GM19240 (cell line): ENCODE measurements around the gene NATD1.
A peak's percentile ranks its signal among the peaks of the same experiment; 100 is the strongest.

Experiments used
- DNase-seq: peaks from one replicate; pipeline ENCODE4 v3.0.0; 2011; ENCODE audit warnings: low spot score; ENCODE audit not compliant: insufficient read length

Gene NATD1

DNA sequence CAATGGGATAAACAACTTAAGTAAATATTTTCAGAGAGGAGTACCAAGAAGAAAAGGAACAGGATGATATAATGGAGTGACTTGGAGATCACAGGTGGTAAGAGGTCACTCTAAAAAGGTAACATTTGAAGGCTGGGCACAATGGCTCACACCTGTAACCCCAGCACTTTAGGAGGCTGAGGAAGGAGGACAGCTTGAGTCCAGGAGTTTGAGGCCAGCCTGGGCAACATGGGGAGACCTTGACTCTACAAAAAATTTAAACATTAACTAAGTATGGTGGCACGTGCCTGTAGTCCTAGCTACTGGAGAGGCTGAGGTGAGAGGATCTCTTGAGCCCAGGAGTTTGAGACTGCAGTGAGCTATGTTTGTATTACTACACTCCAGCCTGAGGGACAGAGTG, 35.9 kb downstream of the NATD1 start:
- no peak for DNase-seq

DNA sequence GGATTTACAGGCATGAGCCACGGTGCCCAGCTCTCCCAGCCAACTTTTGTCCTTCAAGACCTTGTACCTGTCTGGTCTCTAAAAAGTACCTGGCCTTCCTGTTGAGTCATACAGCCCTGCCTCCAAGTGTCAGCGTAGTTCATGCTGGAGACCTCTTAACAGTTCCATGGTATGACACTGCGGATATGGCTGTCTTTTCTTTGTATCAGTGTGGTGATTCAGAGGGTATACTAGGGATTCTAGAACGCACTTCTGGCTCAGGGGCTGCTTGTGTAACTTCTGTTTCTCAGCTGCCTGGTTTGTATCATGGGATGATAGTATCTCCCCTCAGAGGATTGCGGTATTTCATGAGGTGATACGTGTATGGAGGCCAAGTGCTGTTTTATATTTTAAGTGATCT, 37.3 kb downstream of the NATD1 start:
- DNase-seq = no peak

DNA sequence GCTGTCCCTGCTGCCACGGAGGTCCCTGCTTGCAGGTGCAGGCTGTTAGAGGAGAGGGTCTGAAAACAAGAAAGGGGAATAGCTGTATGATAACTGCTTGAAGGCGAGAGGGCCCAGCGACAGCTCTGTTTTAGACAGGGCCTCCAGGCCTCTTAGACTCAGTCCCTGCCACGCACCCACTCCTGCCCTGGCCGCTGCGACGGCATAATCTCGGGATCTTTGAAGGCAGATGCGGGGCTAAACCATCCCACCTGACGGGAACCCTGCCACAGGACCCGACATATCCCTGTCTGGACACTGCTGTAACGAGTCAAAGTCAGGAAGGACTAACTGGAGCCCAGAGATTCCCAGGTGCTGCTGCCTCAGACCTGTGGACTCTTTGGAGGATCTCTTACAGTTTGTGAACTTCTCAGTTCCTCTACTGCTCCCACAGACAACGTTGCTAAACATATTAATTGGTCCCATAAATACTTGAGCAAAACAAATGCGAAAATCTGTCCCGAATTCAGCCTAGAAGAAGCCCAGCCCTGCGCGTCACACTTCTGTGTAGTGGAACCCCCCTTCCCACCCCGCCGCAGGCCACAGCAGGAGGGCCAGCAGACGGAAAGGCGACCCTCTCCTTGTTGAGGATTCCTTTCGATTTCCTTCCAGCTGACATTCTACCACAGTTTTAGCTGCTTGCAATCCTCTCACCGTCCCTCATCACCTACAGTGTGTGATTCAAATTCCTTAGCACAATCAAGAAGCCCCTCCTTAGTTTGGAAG, 38.3 kb downstream of the NATD1 start:
- DNase-seq = no peak

DNA sequence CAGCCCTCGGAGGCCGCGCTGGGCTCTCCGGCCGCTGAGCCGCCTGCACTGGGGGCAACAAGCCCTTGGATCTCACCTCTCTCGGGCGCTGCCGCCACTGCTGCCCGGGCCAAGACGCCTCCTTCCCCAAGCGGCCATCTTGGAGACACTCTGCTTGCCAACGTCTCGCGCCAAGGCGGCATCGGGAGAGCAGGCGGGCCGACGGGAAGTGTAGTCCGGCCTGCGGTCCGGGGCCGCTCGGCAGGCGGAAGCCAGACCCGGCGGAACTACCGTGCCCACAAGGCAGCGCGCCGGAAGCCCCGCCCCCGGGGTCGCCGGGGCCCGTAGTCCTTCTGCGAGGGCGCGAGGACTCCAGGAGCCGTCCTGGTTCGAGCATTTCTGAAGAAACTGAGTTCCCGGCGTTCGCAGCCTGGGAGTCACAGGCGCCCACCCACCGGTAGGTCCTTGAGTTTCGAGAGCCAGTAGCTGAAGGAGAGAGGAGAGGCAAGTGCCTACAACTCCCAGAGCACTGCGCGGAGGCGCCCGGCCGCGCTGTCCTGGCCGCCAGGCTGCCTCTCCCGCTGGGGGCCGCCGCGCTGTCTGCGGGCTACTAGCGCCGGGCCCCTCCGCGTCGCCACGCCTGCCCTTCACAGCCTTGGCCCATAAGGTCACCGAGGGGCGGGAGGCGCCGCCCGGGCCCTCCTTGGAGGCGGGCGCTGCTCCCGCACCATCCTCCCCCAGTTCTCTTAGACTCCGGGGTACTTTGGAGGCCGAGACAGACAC, 39.0 kb downstream of the NATD1 start, which contains the start of gene TMEM11:
TMEM11 (minus strand) TSS at position 147 of the 762 bp plus-strand sequence; CDS start at position 138, 9 bp downstream.
- DNase-seq = peak; percentile 95

DNA sequence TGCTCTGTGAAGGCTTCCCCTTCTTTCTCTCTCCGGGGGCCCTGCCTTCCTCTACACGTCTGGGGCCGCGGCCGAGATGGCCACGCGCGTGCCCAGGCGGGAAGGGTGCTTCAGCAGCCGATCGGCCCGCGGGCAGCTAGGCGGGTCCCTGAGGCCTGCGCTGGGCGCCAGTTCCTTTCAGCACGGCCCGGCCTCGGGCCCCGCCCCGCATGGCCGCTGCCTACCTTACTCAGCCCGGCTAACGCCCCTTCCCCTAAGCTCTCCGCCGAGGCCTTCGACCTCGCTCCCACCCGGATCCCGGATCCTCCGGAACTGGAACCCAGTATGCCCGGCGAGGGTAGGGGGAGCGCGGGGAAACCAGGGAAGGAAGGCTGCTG, 39.6 kb downstream of the NATD1 start:
- DNase-seq = no peak

DNA sequence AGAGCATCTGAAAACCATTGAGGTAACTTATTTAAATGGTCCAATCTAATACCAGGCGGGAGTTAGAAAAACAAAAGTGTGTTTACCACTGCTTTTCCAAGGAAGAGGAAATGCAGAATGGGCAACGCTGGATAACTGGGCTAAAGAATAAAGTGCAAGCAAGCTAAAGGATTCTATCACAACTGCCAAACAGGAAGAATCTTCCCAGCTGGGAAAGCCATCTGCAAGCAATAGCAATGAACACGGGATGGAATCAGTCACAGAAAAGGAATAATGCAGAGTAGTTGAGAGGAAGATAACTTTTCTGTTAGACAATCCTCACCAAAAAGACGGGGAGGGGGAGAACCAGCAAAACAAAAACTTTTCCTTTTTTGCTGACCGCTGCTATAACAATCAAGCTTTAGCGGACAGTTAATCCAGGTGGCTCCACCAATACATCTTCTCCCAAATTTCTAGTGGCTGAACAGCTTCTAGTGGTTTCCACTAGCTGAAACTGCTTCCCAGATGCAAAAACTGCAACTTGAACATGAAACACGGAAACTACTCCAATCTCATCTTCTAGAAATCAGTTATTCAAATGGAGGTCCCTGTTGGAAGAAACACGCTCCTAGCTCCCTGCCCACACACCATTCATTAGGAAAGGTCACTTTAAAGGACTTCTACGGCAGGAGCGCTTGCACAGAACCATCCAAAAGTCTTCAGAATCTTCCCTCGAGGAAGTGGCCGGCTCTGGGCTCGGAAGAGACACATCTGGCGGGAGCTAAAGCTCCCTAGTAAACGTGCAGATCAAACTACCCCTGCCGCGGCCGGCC, 40.2 kb downstream of the NATD1 start:
- DNase-seq = no peak

DNA sequence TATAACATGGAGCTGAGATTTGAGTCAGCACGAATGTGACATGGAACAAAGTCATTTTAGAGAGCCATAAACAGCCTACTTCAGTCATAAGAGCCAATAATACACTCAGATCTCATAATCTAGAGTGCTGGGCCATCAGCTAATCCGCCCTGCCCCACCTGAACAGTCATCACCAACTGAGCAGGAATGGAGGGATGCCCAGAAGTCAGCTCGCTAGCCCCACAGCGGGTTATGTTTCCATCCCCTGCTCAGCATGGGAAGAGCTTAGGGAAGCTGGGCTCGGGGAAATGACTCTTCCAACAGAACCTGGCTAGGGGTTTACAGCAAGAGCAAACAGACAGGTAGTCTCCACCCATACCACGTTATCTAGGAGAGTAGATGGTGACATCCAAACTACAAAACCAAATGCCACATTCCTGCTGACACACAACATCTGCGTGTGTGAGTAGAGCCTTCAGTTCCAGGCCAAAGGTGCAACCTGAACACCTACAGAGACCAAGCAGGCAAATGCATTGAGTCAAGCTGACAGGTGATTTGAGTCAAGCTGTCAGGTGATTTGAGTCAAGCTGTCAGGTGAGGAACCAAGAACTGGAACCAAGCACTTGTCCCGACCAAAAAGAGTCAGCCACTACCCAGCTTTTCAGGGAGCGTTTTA, 41.3 kb downstream of the NATD1 start:
- DNase-seq = no peak

DNA sequence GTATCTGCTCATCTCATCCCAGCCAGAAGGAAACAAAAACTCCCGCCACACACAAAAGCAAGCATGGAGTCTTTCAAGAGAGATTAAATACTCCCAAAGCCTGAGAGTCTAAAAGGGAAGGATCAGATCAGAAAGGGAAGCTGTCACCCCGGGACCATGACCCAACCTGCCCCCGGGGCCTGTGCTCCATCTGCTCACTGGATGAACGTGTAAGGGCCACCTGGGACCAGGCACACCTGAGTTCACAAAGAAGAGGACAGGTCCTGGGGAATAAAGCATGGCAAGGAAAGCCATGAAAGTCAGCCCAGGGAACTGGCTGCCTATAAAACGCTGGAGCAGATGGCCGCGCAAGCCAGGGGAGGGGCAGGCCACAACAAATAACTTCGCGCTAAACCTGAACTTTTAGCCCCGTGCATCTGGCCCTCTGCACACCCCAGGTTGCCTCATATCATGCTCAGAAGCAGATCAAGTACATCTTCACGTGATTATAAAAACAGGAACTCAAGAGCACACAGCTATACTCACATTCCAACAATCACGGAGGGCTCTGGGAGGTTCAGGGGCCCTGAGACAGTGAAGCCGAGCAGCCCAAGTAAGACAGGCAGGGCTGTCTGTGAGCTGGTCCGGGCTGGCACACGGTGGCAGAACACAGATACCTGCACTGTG, 42.7 kb downstream of the NATD1 start:
- no peak for DNase-seq

DNA sequence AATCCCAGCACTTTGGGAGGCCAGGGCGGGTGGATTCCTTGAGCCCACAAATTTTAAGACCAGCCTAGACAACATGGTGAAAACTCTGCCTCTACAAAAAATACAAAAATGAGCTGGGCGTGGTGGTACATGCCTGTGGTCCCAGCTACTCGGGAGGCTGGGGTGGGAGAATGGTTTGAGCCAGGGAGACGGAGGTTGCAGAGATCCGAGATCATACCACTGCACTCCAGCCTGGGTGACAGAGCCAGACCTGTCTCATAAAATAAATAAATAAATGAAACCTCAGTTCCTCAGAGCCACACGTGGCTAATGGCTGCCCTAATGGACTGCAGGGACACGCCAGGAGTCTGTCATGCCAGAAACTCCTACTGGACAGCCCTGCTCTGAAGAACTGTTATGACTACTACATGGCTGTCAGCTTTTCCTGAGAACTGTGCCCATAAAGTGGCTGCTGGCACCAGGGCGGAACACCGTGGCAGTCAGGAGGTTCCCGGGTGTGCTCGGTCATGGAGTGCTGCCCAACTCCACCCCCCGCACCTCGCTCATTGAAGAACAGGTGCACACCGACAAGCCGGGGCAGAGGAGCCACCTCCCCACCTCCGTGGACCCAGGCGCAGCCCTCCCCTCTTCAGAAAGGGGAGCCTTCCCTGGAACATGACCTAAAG, 43.6 kb downstream of the NATD1 start:
- no peak for DNase-seq

DNA sequence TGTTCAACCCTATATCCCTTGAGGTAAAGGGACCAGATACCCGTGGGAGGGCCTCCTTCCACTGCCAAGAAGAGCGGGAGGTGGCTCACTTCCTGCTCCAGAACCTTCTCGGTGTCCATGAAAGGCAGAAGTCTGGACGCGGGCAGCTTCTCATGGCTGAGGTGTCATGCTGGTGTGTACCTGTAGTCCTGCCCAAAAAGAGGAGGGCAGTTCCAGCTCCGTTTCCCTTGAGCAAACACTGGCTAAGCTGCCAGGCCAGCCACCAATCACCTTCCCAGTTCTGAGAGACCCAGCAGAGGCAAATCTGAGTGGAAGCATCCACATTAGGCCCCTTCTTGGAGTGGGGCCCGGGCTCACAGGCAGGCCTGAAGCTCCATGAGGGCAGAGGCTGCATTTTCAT, 44.9 kb downstream of the NATD1 start:
- DNase-seq = no peak

DNA sequence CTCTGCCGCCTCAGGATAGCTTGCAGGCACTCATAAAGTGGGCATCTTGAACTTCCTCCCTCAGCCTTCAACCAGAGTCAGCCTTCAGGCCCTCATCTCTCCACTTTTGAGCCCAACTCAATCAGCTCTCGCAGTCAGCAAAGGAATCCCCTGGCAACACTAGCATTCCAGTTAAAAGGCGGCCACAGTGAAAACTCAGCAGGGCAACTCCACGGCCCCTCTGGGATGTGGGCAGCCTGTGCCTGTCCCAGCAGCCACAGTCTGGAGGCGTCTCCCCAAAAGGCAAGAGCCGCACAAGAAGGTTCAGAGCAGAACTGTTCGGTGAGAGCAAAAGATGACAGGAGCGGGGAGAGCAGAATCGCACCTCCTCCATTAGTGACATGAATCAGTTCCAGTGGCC, 48.3 kb downstream of the NATD1 start:
- no peak for DNase-seq

DNA sequence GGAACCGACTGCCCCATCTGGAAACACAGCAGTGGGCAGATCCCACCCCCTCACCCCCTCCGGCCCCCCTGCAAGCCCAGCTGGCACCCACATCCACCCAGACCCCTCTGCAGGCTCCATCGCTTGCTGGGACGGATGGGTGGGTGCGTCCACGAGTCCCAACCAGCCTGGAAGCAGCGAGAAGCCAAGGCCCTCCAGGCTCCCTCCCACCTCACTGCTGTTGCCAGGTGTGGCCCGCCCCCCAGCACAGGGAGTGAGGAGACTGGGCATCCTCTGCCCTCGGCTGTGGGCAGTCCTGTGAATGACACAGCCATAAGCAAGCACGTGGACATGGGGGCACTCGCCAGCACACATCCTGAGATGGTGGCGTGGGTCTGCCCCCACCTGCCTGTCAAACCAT, 50.7 kb downstream of the NATD1 start:
- DNase-seq = no peak

DNA sequence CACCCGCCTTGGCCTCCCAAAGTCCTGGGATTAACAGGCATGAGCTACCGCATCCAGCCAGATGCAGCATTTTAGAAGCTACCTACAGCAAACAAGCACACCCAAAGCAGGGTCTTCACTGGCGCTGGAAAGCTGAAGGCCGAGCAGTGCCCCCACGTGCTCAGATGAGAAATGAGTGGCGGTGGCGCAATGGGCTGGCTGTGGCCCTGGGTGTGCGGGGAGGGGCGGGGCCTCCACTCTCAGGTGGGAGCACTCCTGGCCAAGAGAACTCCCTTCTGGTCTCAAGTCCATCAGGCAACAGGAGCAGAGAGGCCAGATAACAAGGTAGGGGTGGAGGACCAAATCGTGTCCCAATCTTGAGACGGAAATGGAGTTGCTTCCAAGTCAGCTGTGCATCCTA, 51.3 kb downstream of the NATD1 start:
- no peak for DNase-seq

DNA sequence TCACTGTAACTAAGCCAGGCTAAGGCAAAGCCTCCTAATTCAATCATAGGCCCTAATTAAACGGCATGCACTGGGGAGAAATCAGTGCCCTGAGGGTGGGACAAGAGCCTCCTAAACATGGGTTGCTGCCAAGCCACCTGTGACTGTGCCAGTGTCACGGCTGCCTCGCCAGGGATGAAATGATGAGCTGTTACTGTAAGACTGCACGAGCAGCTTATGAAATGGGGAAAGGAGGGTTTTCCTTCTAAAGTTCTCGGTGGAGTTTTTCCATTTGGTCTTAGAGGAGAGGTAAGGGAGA, 52.0 kb downstream of the NATD1 start:
- DNase-seq = no peak

DNA sequence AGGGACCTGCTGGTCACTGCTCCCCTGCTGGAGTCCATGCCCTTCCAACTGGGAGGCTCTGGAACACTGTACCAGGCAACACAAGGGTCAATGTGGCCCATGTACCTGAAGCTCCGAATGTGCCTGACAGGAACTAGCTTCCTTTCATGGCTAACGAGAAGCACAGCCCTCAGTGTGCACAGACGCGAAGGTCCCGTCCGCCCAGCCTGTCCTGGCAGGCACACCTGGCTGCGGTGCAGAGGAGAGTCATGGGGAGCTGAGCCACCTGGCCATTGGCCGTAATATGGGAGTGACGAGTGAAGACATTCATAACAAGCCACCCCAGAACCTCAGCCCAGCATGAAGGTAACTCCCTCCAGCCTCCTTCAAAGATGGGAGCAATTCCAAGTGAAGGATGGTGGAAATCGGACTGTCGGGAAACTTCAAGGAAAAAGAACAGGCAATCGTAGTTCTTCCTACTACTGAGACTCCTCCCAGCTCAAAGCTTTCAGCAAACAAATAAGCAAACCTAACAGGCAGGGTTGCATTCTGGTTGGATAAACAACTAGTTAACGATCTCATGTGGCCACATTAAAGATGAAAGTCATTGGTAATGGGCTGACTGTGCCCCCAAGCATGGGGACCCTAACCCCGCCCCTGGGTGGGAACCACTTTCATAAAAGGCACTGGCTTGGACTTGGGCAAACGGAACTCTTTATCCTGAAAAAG, 52.5 kb downstream of the NATD1 start:
- DNase-seq = no peak

DNA sequence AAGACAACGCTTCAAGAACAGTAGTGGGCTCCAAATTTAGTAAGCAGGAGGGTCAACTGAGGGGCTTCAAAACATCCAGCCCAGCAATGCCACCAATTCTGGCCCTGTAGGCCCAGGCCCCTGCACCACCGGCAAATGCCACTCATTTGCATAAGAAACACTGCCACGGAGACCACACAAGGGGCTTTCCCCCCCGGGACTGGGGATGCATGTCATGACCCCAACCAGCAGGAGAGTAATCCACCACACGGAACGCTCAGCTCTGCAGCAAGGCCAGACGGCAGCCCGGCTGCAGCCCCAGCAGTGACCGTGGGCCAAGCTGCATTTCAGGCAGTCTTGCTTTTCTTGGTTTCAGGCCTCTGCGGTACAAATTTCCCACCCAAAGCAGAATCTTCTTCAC, 53.4 kb downstream of the NATD1 start:
- no peak for DNase-seq

DNA sequence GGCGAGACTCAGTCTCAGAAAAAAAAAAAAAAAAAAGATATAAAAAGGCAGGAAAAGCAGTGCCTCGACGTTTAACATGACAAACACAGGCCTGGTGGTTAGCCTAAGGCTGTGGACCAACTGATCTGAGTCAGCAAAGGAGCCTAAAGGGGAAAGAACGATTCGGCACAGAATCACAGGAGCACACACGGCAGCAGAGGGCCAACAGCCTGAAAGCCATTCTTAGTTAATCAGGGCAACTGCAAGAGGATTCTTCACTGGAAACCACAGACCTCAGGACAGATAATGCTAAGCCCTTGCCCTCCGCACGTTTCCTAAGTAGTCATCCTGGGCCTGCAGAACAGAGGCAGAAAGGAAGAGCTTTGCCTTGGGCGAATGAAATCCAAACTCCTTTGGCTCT, 53.9 kb downstream of the NATD1 start:
- no peak for DNase-seq

DNA sequence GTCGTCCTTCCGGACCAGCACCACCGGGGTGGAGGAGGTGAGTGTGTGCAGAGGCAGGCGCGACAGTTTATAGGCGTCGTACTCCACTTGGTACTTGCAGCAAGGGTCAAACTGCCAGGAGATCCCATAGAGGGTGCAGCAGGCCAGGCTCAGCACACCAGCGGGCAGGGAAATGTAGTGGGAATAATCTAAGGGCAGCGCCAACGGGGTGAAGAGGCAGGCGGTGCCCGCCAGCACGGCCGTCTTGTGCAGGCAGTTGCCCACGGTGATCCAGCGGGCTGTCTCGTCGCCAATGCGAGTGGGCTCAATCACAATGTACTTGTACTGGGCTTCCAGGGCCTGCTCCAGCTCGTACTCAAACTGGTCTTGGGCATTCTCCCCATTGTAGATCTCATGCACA, 54.8 kb downstream of the NATD1 start:
- DNase-seq = no peak

DNA sequence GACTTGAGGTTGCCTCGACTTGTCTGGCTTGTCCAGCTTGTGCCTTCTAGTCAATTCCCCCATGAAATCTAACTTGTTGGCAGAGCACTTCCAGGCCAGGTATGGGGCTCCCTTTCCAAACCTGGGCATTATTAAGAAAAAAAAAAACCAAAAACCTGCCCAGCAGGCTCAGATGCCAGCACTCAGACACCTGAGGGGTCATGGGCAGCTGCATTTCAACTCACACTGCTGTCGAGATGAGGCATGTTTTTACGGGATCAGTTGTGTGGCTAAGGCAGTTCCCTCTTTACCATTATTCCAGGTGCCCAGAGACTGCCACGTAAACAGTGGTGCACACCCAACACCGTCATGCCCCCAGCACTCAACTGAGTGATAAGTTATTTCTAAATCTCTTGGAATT, 57.1 kb downstream of the NATD1 start:
- no peak for DNase-seq

DNA sequence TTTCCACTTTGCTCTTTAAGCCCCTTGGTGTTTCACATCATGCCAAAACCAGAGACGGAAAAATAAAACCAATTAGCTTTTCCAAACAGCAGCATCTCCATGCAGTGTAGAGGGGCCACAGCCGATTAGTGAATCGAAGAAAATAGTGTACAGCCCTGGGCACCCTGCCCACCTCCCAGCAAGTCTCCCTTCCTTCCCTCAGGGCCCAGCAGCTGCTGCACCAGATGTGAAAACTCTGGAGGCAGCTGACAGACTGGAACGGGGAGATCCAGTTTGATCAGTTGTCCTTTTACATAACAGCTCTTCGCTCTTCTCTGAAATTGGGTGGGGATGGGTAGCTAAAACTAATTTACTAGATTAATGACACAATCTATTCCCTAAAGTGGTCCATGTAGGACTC, 58.5 kb downstream of the NATD1 start:
- DNase-seq = no peak
